Fibroblast of the aortic adventitia (primary cell): ENCODE measurements around the gene AP2S1. TPM values are rescaled to one million over a fixed set of nuclear protein-coding genes. Genes with fewer than 3 reads are reported as not detected.

Experiments
- DNase-seq: peaks from one replicate; pipeline ENCODE4 v3.0.0-alpha.2; 2010; ENCODE audit warnings: low read depth
- H3K4me3 ChIP-seq: 2 replicates; pipeline ENCODE4 v1.5.1; 2011; ENCODE audit warnings: low read depth, mild to moderate bottlenecking, control low read depth, low read length, moderate library complexity
- CTCF ChIP-seq: IDR thresholded peaks from 2 replicates; pipeline ENCODE4 v1.5.1; 2011; ENCODE audit warnings: mild to moderate bottlenecking, low read length, control low read depth, inconsistent platforms; ENCODE audit not compliant: insufficient read depth
- total RNA-seq: library from RNA; depleted of rRNA; stranded (reverse); fragments of >200 nt; gene quantifications from 2 replicates; pipeline ENCODE4 v1.2.3, GENCODE V29; 2012; ENCODE audit warnings: low replicate concordance

Gene AP2S1
- total RNA-seq, 1 donor = 113 TPM

- peak; percentile 81 for DNase-seq
- TF ChIP-seq CTCF = peak; percentile 91
Observed at GRCh38 chr19:46840498-46840942, 10.1 kb downstream of the AP2S1 start.

GRCh38 chr19:46839752-46840497, 10.7 kb downstream of the AP2S1 start:
- no peak for TF ChIP-seq CTCF
- H3K4me3 ChIP-seq = no peak overlapping the region
- no peak for DNase-seq

More at GRCh38 chr19:46840498-46840942, 10.1 kb downstream of the AP2S1 start:
- H3K4me3 ChIP-seq = no peak overlapping the region

- H3K4me3 ChIP-seq = no peak overlapping the region
- no peak for DNase-seq
- no peak for TF ChIP-seq CTCF
Observed at GRCh38 chr19:46838160-46838559, 12.5 kb downstream of the AP2S1 start.

- no peak for TF ChIP-seq CTCF
- no peak overlapping the region for H3K4me3 ChIP-seq
- no peak for DNase-seq
Observed at GRCh38 chr19:46834984-46835383, 15.7 kb downstream of the AP2S1 start.

GRCh38 chr19:46834121-46834520, 16.5 kb downstream of the AP2S1 start:
- no peak for DNase-seq
- H3K4me3 ChIP-seq = no peak overlapping the region
- no peak for TF ChIP-seq CTCF

GRCh38 chr19:46830864-46831263, 19.8 kb downstream of the AP2S1 start:
- H3K4me3 ChIP-seq = no peak overlapping the region
- no peak for TF ChIP-seq CTCF
- no peak for DNase-seq
